H9 (cell line): ENCODE measurements around the gene TFB1M. TPM values are rescaled to one million over a fixed set of nuclear protein-coding genes. Genes with fewer than 3 reads are reported as not detected.

Source experiments
- DNase-seq: peaks from one replicate; pipeline ENCODE4 v3.0.0-alpha.2; 2017
- H2AFZ ChIP-seq: one replicate; pipeline ENCODE4 v1.6.1; 2013; ENCODE audit warnings: mild to moderate bottlenecking, low read length, control low read depth, moderate library complexity
- H2AK5ac ChIP-seq: 2 replicates; pipeline ENCODE4 v1.6.1; 2013; ENCODE audit warnings: low read length, control low read depth, mixed read lengths; ENCODE audit not compliant: insufficient read length
- H2BK120ac ChIP-seq: one replicate; pipeline ENCODE4 v1.6.1; 2013; ENCODE audit warnings: low read depth, mild to moderate bottlenecking, low read length, control low read depth, inconsistent platforms; ENCODE audit not compliant: poor library complexity, severe bottlenecking
- H2BK12ac ChIP-seq: 2 replicates; pipeline ENCODE4 v1.6.1; 2013; ENCODE audit warnings: low read length, control low read depth, mixed read lengths, low read depth; ENCODE audit not compliant: insufficient read length
- H2BK15ac ChIP-seq: 2 replicates; pipeline ENCODE4 v1.6.1; 2013; ENCODE audit warnings: low read depth, low read length, control low read depth
- H2BK20ac ChIP-seq: one replicate; pipeline ENCODE4 v1.6.1; 2013; ENCODE audit warnings: low read depth, mild to moderate bottlenecking, low read length, control low read depth, inconsistent platforms; ENCODE audit not compliant: poor library complexity, severe bottlenecking
- H2BK5ac ChIP-seq: 2 replicates; pipeline ENCODE4 v1.6.1; 2013; ENCODE audit warnings: low read length, control low read depth, mixed read lengths; ENCODE audit not compliant: insufficient read length
- H3K14ac ChIP-seq: 2 replicates; pipeline ENCODE4 v1.6.1; 2013; ENCODE audit warnings: low read length, control low read depth; ENCODE audit not compliant: insufficient read depth
- H3K18ac ChIP-seq: 2 replicates; pipeline ENCODE4 v1.6.1; 2013; ENCODE audit warnings: low read depth, mild to moderate bottlenecking, mixed read lengths, low read length, control low read depth; ENCODE audit not compliant: insufficient read length
- H3K23ac ChIP-seq: 2 replicates; pipeline ENCODE4 v1.6.1; 2013; ENCODE audit warnings: low read length, control low read depth, mixed read lengths, low read depth; ENCODE audit not compliant: insufficient read length
- H3K23me2 ChIP-seq: 2 replicates; pipeline ENCODE4 v1.6.1; 2013; ENCODE audit warnings: low read depth, mild to moderate bottlenecking, mixed read lengths, low read length, control low read depth; ENCODE audit not compliant: insufficient read length, poor library complexity, severe bottlenecking
- H3K27ac ChIP-seq: 2 replicates; pipeline ENCODE4 v1.5.1; 2013; ENCODE audit warnings: low read length, control low read depth, mixed read lengths, low read depth; ENCODE audit not compliant: insufficient read length
- H3K27me3 ChIP-seq: 2 replicates; pipeline ENCODE4 v1.6.1; 2013; ENCODE audit warnings: low read length, control low read depth, inconsistent platforms; ENCODE audit not compliant: insufficient read depth
- H3K4ac ChIP-seq: 2 replicates; pipeline ENCODE4 v1.6.1; 2013; ENCODE audit warnings: low read depth, mild to moderate bottlenecking, control low read depth, inconsistent platforms, low read length, moderate library complexity
- H3K4me1 ChIP-seq: 2 replicates; pipeline ENCODE4 v1.6.1; 2013; ENCODE audit warnings: low read length, control low read depth, inconsistent platforms; ENCODE audit not compliant: insufficient read depth
- H3K4me2 ChIP-seq: 2 replicates; pipeline ENCODE4 v1.6.1; 2013; ENCODE audit warnings: low read length, control low read depth, mixed read lengths; ENCODE audit not compliant: insufficient read length, insufficient read depth
- H3K56ac ChIP-seq: 2 replicates; pipeline ENCODE4 v1.6.1; 2013; ENCODE audit warnings: low read depth, mild to moderate bottlenecking, mixed read lengths, low read length, control low read depth; ENCODE audit not compliant: insufficient read length
- H3K79me1 ChIP-seq: 2 replicates; pipeline ENCODE4 v1.6.1; 2013; ENCODE audit warnings: low read depth, mild to moderate bottlenecking, moderate library complexity, low read length, control low read depth, inconsistent platforms; ENCODE audit not compliant: insufficient read depth, poor library complexity, severe bottlenecking
- H3K79me2 ChIP-seq: 2 replicates; pipeline ENCODE4 v1.6.1; 2013; ENCODE audit warnings: low read length, control low read depth, inconsistent platforms; ENCODE audit not compliant: insufficient read depth
- H3K9ac ChIP-seq: 2 replicates; pipeline ENCODE4 v1.6.1; 2013; ENCODE audit warnings: low read length, control low read depth, mixed read lengths; ENCODE audit not compliant: insufficient read length; ENCODE audit errors: extremely low read depth
- H3K9me3 ChIP-seq: one replicate; pipeline ENCODE4 v1.6.1; 2013; ENCODE audit warnings: low read depth, low read length, inconsistent platforms; ENCODE audit not compliant: control insufficient read depth
- H3T11ph ChIP-seq: one replicate; pipeline ENCODE4 v1.6.1; 2013; ENCODE audit warnings: mild to moderate bottlenecking, low read length, control low read depth, inconsistent platforms
- H4K20me1 ChIP-seq: one replicate; pipeline ENCODE4 v1.6.1; 2013; ENCODE audit not compliant: control insufficient read depth, insufficient read length, insufficient read depth
- H4K5ac ChIP-seq: 2 replicates; pipeline ENCODE4 v1.6.1; 2013; ENCODE audit warnings: low read depth, mild to moderate bottlenecking, mixed read lengths, low read length, control low read depth; ENCODE audit not compliant: insufficient read length
- H4K8ac ChIP-seq: replicated peaks from 2 replicates; pipeline ENCODE4 v1.6.1; 2013; ENCODE audit warnings: low read length, control low read depth, mixed read lengths, low read depth; ENCODE audit not compliant: insufficient read length
- H4K91ac ChIP-seq: 2 replicates; pipeline ENCODE4 v1.6.1; 2013; ENCODE audit warnings: low read depth, mild to moderate bottlenecking, moderate library complexity, mixed read lengths, low read length, control low read depth; ENCODE audit not compliant: insufficient read length
- H3K27ac Mint-ChIP-seq, 3 experiments: 2 replicates in 2 of 3; 3 replicates in 1 of 3; pipeline ENCODE4 v1.8.0; 2020 to 2021; ENCODE audit warnings: mixed read lengths in 3 of 3, mild to moderate bottlenecking in 1 of 3, moderate library complexity in 1 of 3
- H3K27me3 Mint-ChIP-seq: 2 replicates; pipeline ENCODE4 v1.8.0; 2021; ENCODE audit warnings: low read depth, mild to moderate bottlenecking, moderate library complexity, mixed read lengths
- H3K36me3 Mint-ChIP-seq, 3 experiments: 2 replicates in 2 of 3; 3 replicates in 1 of 3; pipeline ENCODE4 v1.8.0; 2020 to 2021; ENCODE audit warnings: low read depth in 3 of 3, mixed read lengths in 3 of 3; ENCODE audit not compliant: insufficient read depth in 1 of 3
- H3K4me1 Mint-ChIP-seq, 2 experiments: 2 replicates each; pipeline ENCODE4 v1.8.0; 2020; ENCODE audit warnings: mixed read lengths in 2 of 2
- H3K4me3 Mint-ChIP-seq, 2 experiments: 2 replicates in 1 of 2; 3 replicates in 1 of 2; pipeline ENCODE4 v1.8.0; 2020 to 2021; ENCODE audit warnings: mild to moderate bottlenecking in 2 of 2, mixed read lengths in 2 of 2, moderate library complexity in 1 of 2
- H3K9me3 Mint-ChIP-seq, 2 experiments: 2 replicates in 1 of 2; 3 replicates in 1 of 2; pipeline ENCODE4 v1.8.0; 2020; ENCODE audit warnings: mild to moderate bottlenecking in 2 of 2, mixed read lengths in 2 of 2, moderate library complexity in 1 of 2
- WGBS: extraction: QIAGEN DNeasy Blood & Tissue Kit; methylation state at CpG from one replicate; pipeline ENCODE4 v1.1.7; 2013; ENCODE audit warnings: missing lambda C conversion rate, low lambda C conversion rate, mixed read lengths; ENCODE audit not compliant: insufficient read length; ENCODE audit errors: extremely low coverage; 5-methylcytosine and 5-hydroxymethylcytosine counted together
- total RNA-seq: library from RNA; stranded (reverse); gene quantifications from 2 replicates; pipeline ENCODE4 v1.2.1, GENCODE V29; 2021
- TF ChIP-seq, protein P1 (sequence below): fragments of 200-600 bp; sonication (generic); conservative IDR thresholded peaks from 3 replicates; pipeline ENCODE4 v1.8.0; 2021; ENCODE audit warnings: antibody characterized with exemption, mild to moderate bottlenecking

The TFB1M gene
- total RNA-seq, 1 experiment from 2014 or later: 28.6 TPM

DNA sequence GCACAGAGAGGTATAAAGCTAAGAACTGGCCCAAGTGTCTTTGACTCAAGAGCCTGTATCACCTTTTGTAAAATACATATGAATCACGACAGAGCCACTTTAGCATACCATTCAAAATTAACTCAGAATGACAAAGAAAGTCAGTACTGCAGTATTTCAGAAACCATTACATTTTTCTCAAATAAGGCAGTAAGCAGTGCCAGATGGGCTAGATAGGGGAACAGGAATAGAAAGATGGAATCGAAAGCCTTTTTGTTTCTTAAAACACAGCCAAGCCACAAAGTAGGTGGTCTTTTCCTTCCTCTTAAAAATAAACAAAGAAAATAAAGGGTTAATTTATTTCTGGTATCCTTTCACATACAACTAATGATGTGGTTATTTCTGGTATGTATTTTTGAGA lies 40.2 kb downstream of the TFB1M start:
- peak overlapping the region; percentile 67 for H3K27ac ChIP-seq

More for the DNA sequence above, 40.2 kb downstream of the TFB1M start:
- TF ChIP-seq, protein P1, sequence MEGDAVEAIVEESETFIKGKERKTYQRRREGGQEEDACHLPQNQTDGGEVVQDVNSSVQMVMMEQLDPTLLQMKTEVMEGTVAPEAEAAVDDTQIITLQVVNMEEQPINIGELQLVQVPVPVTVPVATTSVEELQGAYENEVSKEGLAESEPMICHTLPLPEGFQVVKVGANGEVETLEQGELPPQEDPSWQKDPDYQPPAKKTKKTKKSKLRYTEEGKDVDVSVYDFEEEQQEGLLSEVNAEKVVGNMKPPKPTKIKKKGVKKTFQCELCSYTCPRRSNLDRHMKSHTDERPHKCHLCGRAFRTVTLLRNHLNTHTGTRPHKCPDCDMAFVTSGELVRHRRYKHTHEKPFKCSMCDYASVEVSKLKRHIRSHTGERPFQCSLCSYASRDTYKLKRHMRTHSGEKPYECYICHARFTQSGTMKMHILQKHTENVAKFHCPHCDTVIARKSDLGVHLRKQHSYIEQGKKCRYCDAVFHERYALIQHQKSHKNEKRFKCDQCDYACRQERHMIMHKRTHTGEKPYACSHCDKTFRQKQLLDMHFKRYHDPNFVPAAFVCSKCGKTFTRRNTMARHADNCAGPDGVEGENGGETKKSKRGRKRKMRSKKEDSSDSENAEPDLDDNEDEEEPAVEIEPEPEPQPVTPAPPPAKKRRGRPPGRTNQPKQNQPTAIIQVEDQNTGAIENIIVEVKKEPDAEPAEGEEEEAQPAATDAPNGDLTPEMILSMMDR: no peak
- peak overlapping the region; percentile 26 for H3T11ph ChIP-seq
- H3K23ac ChIP-seq: no peak overlapping the region
- H2BK5ac ChIP-seq: no peak overlapping the region
- no peak overlapping the region for H2BK20ac ChIP-seq
- peaks cover 4% of the 10 kb centered on the region; the same call in 1 of the 2 replicates for H3K4me1 ChIP-seq
- H3K56ac ChIP-seq: no peak overlapping the region
- no peaks in the 10 kb centered on the region for H3K9me3 Mint-ChIP-seq
- no peak overlapping the region for H3K14ac ChIP-seq
- no CpG with 5 or more reads among the region's 2 CpGs for WGBS
- no peak overlapping the region for H2BK12ac ChIP-seq
- H4K20me1 ChIP-seq: no peaks in the 10 kb centered on the region
- H3K4me2 ChIP-seq: no peak overlapping the region
- H3K4me3 Mint-ChIP-seq: no peak overlapping the region
- H3K27me3 ChIP-seq: no peaks in the 10 kb centered on the region
- no peak overlapping the region for H2BK15ac ChIP-seq
- no peak overlapping the region for H4K8ac ChIP-seq
- no peaks in the 10 kb centered on the region for H3K27me3 Mint-ChIP-seq
- H4K91ac ChIP-seq: no peak overlapping the region
- H3K18ac ChIP-seq: no peak overlapping the region
- H3K27ac Mint-ChIP-seq: 0 out of 7 replicates have a peak overlapping the region, but pooled peaks of 1 of the 3 experiments have one; percentile 39
- H3K36me3 Mint-ChIP-seq: peaks cover 8 to 20% (median 16%) of the 10 kb centered on the region in 3 experiments; a peak in 6 of 7 replicates
- H3K4ac ChIP-seq: no peak overlapping the region
- H3K9ac ChIP-seq: no peak overlapping the region
- no peaks in the 10 kb centered on the region for H3K9me3 ChIP-seq
- no peak for DNase-seq
- H3K79me2 ChIP-seq: 0 out of 2 replicates have a peak, but pooled peaks cover 1% of the 10 kb centered on the region
- H3K4me1 Mint-ChIP-seq: peaks cover 21% of the 10 kb centered on the region in 2 experiments
- no peak overlapping the region for H2AK5ac ChIP-seq
- H3K23me2 ChIP-seq: no peaks in the 10 kb centered on the region
- no peak overlapping the region for H2BK120ac ChIP-seq
- no peak overlapping the region for H2AFZ ChIP-seq
- H3K79me1 ChIP-seq: no peaks in the 10 kb centered on the region
- no peak overlapping the region for H4K5ac ChIP-seq
